ENCODE data around the gene CREB3L2.

Gene CREB3L2

DNA sequence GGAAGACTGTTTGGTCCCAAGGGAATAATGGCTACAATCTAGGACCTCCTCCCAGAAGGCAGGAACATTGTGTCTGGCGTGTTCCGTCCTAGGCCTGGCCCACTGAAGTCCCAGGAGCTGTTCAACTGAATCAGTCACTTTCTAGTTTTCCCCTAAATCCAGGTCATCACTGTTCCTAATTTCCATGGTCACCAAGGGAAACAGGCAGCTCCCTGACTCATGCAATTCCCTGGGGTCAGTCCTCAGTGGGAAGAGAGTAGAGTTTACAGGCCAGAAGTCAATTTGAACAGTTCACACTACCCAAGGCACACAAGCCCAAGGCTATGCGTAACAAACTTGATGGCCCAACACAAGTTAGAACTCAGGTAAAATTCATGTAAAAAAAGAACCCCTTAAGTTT is 44.0 kb downstream of the CREB3L2 start:
- H3K9ac ChIP-seq = no peak overlapping the region

DNA sequence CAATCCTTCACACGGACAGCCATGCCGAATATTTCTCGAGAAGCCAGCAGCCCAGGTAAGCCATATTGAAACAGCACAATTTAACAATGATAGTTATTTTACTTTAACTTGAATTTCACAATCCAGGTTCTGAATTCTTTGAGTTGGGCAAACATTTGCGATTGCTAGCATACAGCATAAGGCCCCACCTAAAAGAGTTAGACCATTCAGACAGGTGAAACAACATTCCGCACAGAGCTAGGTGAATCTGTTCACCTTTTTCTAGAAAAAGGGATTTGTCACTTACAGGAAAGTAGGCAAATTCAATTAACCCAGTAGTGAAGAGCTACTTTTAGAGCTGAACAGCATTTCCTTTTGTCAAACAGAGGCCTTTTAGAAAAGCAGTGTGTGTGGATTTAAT is 45.3 kb downstream of the CREB3L2 start:
- Histone ChIP-seq H3K27me3 (no peaks in the 10 kb centered on the region), H3K9ac (no peak overlapping the region), H3K27ac (no peak overlapping the region), H4K20me1 (0 out of 2 replicates have a peak, but pooled peaks cover 5% of the 10 kb centered on the region), H3K4me2 (no peak overlapping the region), H3K36me3 (peaks cover 10% of the 10 kb centered on the region), H3K4me1 (peaks cover 8% of the 10 kb centered on the region; the same call in 1 of the 2 replicates), H3K4me3 (no peak overlapping the region), H3K9me3 (no peaks in the 10 kb centered on the region)
- no peak for TF ChIP-seq Cebpa-rat (IDR thresholded peaks at IDR 0.05)

More for the DNA sequence above, 44.0 kb downstream of the CREB3L2 start:
- Histone ChIP-seq H3K4me3 (no peak overlapping the region), H3K36me3 (peaks cover 10% of the 10 kb centered on the region), H3K27me3 (no peaks in the 10 kb centered on the region), H3K9me3 (no peaks in the 10 kb centered on the region), H3K4me1 (peaks cover 8% of the 10 kb centered on the region; the same call in 1 of the 2 replicates), H4K20me1 (0 out of 2 replicates have a peak, but pooled peaks cover 5% of the 10 kb centered on the region), H3K4me2 (no peak overlapping the region), H3K27ac (no peak overlapping the region)
- TF ChIP-seq Cebpa-rat (IDR thresholded peaks at IDR 0.05) = no peak

DNA sequence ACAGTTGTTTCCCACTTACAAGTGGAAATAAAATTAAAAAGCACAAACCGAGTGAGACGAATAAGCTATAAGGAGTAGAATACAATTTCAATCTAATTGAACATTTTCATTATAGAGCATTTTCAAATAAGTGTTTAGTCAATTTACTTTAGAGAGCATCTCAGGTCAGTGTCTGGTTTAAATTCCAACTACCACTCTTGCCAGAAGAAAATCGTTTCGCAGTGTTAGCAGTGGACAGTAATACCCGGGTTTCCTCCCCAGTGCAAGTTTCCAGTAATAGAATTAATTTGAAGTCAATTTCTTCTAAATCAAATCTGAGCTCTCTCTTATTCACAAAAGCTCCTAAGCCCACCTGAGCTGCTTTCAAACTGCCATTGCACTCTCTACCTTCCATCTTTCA is 45.7 kb downstream of the CREB3L2 start:
- TF ChIP-seq Cebpa-rat (IDR thresholded peaks at IDR 0.05) = no peak

GRCh38 chr7:137954614-137955013 is 47.3 kb downstream of the CREB3L2 start:
- Histone ChIP-seq H3K4me3 (no peak overlapping the region), H3K9ac (no peak overlapping the region), H3K27me3 (no peaks in the 10 kb centered on the region), H3K36me3 (peaks cover 10% of the 10 kb centered on the region), H3K9me3 (no peaks in the 10 kb centered on the region), H3K27ac (no peak overlapping the region), H3K4me1 (peaks cover 8% of the 10 kb centered on the region; the same call in 1 of the 2 replicates), H4K20me1 (0 out of 2 replicates have a peak, but pooled peaks cover 11% of the 10 kb centered on the region), H3K4me2 (0 out of 2 replicates have a peak overlapping the region, but pooled peaks have one; percentile 8)
- no peak for TF ChIP-seq Cebpa-rat (IDR thresholded peaks at IDR 0.05)

More for the DNA sequence above, 45.7 kb downstream of the CREB3L2 start:
- Histone ChIP-seq H3K4me3 (no peak overlapping the region), H3K36me3 (peaks cover 10% of the 10 kb centered on the region), H3K27me3 (no peaks in the 10 kb centered on the region), H3K9me3 (no peaks in the 10 kb centered on the region), H3K9ac (no peak overlapping the region), H3K4me1 (peaks cover 8% of the 10 kb centered on the region; the same call in 1 of the 2 replicates), H3K27ac (no peak overlapping the region), H4K20me1 (0 out of 2 replicates have a peak, but pooled peaks cover 5% of the 10 kb centered on the region), H3K4me2 (no peak overlapping the region)

DNA sequence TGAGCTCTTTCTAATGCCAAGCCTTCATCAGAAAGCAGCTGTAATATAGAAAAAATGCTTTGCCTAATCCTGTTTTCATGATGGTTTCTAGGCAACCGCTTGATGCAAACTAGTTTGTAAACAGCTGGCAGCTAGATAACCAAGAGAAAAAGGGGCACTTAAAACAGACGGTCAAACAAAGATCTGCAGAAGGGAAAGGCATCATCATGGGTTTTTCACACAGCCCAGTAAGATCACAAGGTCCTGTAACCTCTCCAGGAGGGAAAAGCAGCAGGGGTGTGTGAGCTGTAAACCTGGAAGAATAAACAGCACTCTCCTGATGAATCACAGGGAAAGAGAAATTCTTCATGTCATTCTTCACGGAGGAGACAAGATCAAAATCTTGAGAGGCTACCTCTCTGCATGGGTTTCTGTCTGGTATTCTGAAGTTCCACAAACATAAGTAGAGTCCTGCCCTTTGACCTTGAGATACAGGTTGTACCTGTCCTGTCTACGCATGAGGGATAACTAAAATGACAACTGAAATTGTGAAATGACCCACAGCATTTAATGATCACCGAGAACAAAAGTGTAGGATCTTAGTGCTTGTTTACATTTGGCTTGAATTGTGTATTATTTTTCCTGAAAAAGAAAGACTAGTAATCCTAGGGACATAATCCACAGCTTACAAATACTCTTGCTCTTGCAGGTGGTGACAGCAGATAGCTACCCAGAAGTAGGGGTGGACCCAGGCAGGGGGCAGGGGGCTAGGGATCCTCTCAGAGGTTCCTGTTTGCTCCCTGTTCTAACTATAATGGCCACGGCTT is 48.0 kb downstream of the CREB3L2 start:
- H3K27ac ChIP-seq = no peak overlapping the region
- TF ChIP-seq Cebpa-rat (IDR thresholded peaks at IDR 0.05) = no peak
- H3K9me3 ChIP-seq = no peaks in the 10 kb centered on the region
- peaks cover 5% of the 10 kb centered on the region for H3K36me3 ChIP-seq
- H3K9ac ChIP-seq = no peak overlapping the region
- H3K27me3 ChIP-seq = no peaks in the 10 kb centered on the region
- H3K4me3 ChIP-seq = no peak overlapping the region
- H3K4me1 ChIP-seq = peaks cover 8% of the 10 kb centered on the region; the same call in 1 of the 2 replicates
- H3K4me2 ChIP-seq = 0 out of 2 replicates have a peak overlapping the region, but pooled peaks have one; percentile 8
- H4K20me1 ChIP-seq = 0 out of 2 replicates have a peak, but pooled peaks cover 11% of the 10 kb centered on the region

GRCh38 chr7:137953043-137953664 is 48.7 kb downstream of the CREB3L2 start:
- Histone ChIP-seq H3K9ac (no peak overlapping the region), H3K36me3 (peaks cover 5% of the 10 kb centered on the region), H4K20me1 (0 out of 2 replicates have a peak, but pooled peaks cover 11% of the 10 kb centered on the region), H3K9me3 (no peaks in the 10 kb centered on the region), H3K4me3 (no peak overlapping the region), H3K27ac (no peak overlapping the region), H3K4me2 (no peak overlapping the region), H3K4me1 (peaks cover 8% of the 10 kb centered on the region; the same call in 1 of the 2 replicates), H3K27me3 (no peaks in the 10 kb centered on the region)
- no peak for TF ChIP-seq Cebpa-rat (IDR thresholded peaks at IDR 0.05)

- no peaks in the 10 kb centered on the region for H3K36me3 ChIP-seq
- no peaks in the 10 kb centered on the region for H3K9me3 ChIP-seq
- no peak overlapping the region for H3K9ac ChIP-seq
- no peak overlapping the region for H3K4me2 ChIP-seq
- peaks cover 8% of the 10 kb centered on the region; the same call in 1 of the 2 replicates for H3K4me1 ChIP-seq
- no peak for TF ChIP-seq Cebpa-rat (IDR thresholded peaks at IDR 0.05)
- H4K20me1 ChIP-seq = 0 out of 2 replicates have a peak, but pooled peaks cover 7% of the 10 kb centered on the region
- no peak overlapping the region for H3K27ac ChIP-seq
- no peak overlapping the region for H3K4me3 ChIP-seq
- H3K27me3 ChIP-seq = no peaks in the 10 kb centered on the region
Measured at GRCh38 chr7:137952426-137952805, 49.5 kb downstream of the CREB3L2 start.

DNA sequence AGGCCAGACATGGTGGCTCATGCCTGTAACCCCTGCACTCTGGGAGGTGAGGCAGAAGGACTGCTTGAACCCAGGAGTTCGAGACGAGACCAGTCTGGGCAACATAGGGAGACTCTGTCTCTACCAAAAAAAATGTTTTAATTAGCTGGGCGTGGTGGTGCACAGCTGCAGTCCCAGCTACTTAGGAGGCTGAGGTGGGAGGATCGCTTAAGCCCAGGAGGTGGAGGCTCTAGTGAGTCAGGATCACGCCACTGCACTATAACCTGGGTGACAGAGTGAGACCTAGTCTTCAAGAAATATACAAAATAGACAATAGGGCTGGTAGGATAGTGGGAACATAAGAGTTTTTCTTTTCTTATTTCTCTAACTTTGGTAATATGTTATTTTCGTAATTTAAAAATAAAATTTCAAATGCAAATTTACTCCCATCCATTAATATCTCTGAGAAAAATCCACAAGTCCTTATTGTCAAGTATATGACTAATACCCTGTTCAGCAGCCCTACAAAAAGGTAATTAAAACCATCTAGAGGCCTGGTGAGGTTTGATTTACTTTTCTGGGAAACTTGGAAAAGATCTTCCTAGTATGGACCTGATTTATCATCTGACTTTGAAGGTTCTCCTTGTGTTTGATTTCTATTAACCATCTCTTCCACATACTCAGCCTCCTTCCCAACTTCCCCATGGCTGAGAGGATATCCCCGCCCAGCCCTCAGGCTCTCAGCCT is 50.0 kb downstream of the CREB3L2 start:
- Histone ChIP-seq H3K4me1 (peaks cover 8% of the 10 kb centered on the region; the same call in 1 of the 2 replicates), H3K4me2 (no peak overlapping the region), H3K9me3 (no peaks in the 10 kb centered on the region), H3K9ac (no peak overlapping the region), H3K36me3 (no peaks in the 10 kb centered on the region), H3K27me3 (no peaks in the 10 kb centered on the region), H3K27ac (no peak overlapping the region), H3K4me3 (no peak overlapping the region), H4K20me1 (0 out of 2 replicates have a peak, but pooled peaks cover 7% of the 10 kb centered on the region)
- no peak for TF ChIP-seq Cebpa-rat (IDR thresholded peaks at IDR 0.05)

GRCh38 chr7:137950967-137951366 is 50.9 kb downstream of the CREB3L2 start:
- Histone ChIP-seq H4K20me1 (0 out of 2 replicates have a peak, but pooled peaks cover 7% of the 10 kb centered on the region), H3K36me3 (no peaks in the 10 kb centered on the region), H3K4me2 (no peak overlapping the region), H3K9ac (no peak overlapping the region), H3K27me3 (no peaks in the 10 kb centered on the region), H3K4me3 (no peak overlapping the region), H3K9me3 (no peaks in the 10 kb centered on the region), H3K4me1 (peaks cover 8% of the 10 kb centered on the region; the same call in 1 of the 2 replicates), H3K27ac (no peak overlapping the region)
- TF ChIP-seq Cebpa-rat (IDR thresholded peaks at IDR 0.05) = no peak
